ENCODE data around the gene CYP3A7.

DNA sequence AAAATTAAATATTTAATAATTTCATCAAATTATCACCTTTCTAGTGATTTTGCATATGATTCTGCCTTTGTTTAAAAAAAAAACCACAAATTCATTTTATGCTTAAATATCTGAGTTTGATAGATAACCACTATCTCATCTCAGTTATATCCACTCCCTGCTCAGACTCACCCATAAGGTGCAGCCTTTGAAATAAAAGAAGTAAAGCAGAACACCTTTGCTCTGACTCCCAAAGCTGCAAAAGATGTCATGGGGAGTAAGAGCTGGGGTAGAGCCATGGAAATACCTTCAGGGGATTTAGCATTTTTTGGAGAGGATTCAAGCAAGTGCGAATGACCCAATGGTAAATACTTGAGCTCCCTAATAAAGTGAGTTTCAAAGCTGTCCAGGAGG lies 40.1 kb downstream of the CYP3A7 start:
- no peak for TF ChIP-seq POLR2AphosphoS5 (IDR thresholded peaks at IDR 0.05; ENCODE audit: low read depth, low read length)
- no peak for TF ChIP-seq CTCF (IDR thresholded peaks at IDR 0.05)

Data from Panc1 (cell line).